B cell (primary cell): Measurements from ENCODE around the gene DDAH1.

Source experiments
- EZH2 ChIP-seq: IDR thresholded peaks from 2 replicates; pipeline ENCODE4 v1.6.1; 2012; ENCODE audit warnings: borderline replicate concordance, low read depth, mild to moderate bottlenecking, moderate library complexity, low read length; ENCODE audit not compliant: insufficient read depth, poor library complexity, severe bottlenecking
- TF ChIP-seq, protein P1 (sequence below): fragments of 200-600 bp; IDR thresholded peaks from one replicate; pipeline ENCODE4 v1.8.0; 2022; ENCODE audit warnings: antibody characterized with exemption, mild to moderate bottlenecking

- TF ChIP-seq, protein P1, sequence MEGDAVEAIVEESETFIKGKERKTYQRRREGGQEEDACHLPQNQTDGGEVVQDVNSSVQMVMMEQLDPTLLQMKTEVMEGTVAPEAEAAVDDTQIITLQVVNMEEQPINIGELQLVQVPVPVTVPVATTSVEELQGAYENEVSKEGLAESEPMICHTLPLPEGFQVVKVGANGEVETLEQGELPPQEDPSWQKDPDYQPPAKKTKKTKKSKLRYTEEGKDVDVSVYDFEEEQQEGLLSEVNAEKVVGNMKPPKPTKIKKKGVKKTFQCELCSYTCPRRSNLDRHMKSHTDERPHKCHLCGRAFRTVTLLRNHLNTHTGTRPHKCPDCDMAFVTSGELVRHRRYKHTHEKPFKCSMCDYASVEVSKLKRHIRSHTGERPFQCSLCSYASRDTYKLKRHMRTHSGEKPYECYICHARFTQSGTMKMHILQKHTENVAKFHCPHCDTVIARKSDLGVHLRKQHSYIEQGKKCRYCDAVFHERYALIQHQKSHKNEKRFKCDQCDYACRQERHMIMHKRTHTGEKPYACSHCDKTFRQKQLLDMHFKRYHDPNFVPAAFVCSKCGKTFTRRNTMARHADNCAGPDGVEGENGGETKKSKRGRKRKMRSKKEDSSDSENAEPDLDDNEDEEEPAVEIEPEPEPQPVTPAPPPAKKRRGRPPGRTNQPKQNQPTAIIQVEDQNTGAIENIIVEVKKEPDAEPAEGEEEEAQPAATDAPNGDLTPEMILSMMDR: no peak
- TF ChIP-seq EZH2: no peak
Observed at GRCh38 chr1:85327759-85328158, 137.2 kb downstream of the DDAH1 start.
